Endothelial cell of umbilical vein (primary cell): Measurements from ENCODE around the gene LILRA2. TPM values are rescaled to one million over a fixed set of nuclear protein-coding genes. Genes with fewer than 3 reads are reported as not detected.

ENCODE experiments used
- BruUV-seq: library from RNA; stranded (reverse); fragments of 400-500 nt; replicated peaks from 2 replicates; lab custom pipeline; 2021; lab: Mats Ljungman, UMichigan
- CTCF ChIA-PET: fragments of 300-600, 350-600 bp; sonication (Branson Sonifier 250); formaldehyde crosslinking; loops from one replicate; lab custom pipeline; 2021; ENCODE audit warnings: antibody characterized with exemption, inconsistent platforms; lab: Charles Lee
- POLR2A ChIA-PET: fragments of 300-600, 350-600 bp; sonication (Branson Sonifier 250); formaldehyde crosslinking; loops from one replicate; lab custom pipeline; 2021; ENCODE audit warnings: antibody characterized with exemption, inconsistent platforms; lab: Charles Lee
- DNase-seq: peaks from one replicate; pipeline ENCODE4 v3.0.0-alpha.2; 2011; ENCODE audit warnings: low read depth, low spot score
- FAIRE-seq: peaks from 2 replicates; lab custom pipeline; 2011; peaks lifted over from hg19 to GRCh38; lab: Jason Lieb, UNC
- H2AFZ ChIP-seq: 2 replicates; pipeline ENCODE4 v1.6.0; 2012; ENCODE audit warnings: low read depth, low read length, control low read depth, inconsistent platforms
- H3K27ac ChIP-seq: 2 replicates; pipeline ENCODE4 v1.5.1; 2011; ENCODE audit warnings: low read depth, mild to moderate bottlenecking, control low read depth, low read length, moderate library complexity; ENCODE audit not compliant: insufficient read depth
- H3K27me3 ChIP-seq, 2 experiments: 2 replicates each; pipeline versions ENCODE4 v1.6.0 to v1.6.1; 2011; ENCODE audit warnings: low read length in 2 of 2, mixed read lengths in 1 of 2; ENCODE audit not compliant: control insufficient read depth in 2 of 2, insufficient read depth in 2 of 2
- H3K36me3 ChIP-seq, 2 experiments: 2 replicates in 1 of 2; 3 replicates in 1 of 2; pipeline ENCODE4 v1.5.1; 2011; ENCODE audit warnings: low read length in 2 of 2, mild to moderate bottlenecking in 1 of 2, moderate library complexity in 1 of 2; ENCODE audit not compliant: control insufficient read depth in 2 of 2, insufficient read depth in 2 of 2; ENCODE audit errors: extremely low read depth in 1 of 2
- H3K4me1 ChIP-seq: 3 replicates; pipeline ENCODE4 v1.5.1; 2011; ENCODE audit warnings: mild to moderate bottlenecking, low read length; ENCODE audit not compliant: control insufficient read depth, insufficient read depth; ENCODE audit errors: extremely low read depth
- H3K4me2 ChIP-seq: 2 replicates; pipeline ENCODE4 v1.6.1; 2011; ENCODE audit warnings: low read length, control low read depth, mixed read lengths; ENCODE audit not compliant: insufficient read depth
- H3K4me3 ChIP-seq, 3 experiments: fragments of 200-600 bp in 1 of 3; sonication (generic), shearing (Covaris generic) in 1 of 3; replicated peaks in 1 of 3; 2 replicates each; pipeline ENCODE4 v1.5.1; 2011 to 2016; ENCODE audit warnings: control low read depth in 3 of 3, low read length in 3 of 3, mild to moderate bottlenecking in 2 of 3, inconsistent platforms in 1 of 3, low read depth in 1 of 3, moderate library complexity in 1 of 3; ENCODE audit not compliant: insufficient read depth in 1 of 3
- H3K79me2 ChIP-seq: 2 replicates; pipeline ENCODE4 v1.6.0; 2012; ENCODE audit warnings: low read length, inconsistent platforms; ENCODE audit not compliant: control insufficient read depth, insufficient read depth
- H3K9ac ChIP-seq: replicated peaks from 2 replicates; pipeline ENCODE3; 2011; ENCODE audit warnings: low read length, control low read depth; ENCODE audit not compliant: insufficient read depth; ENCODE audit errors: extremely low read depth
- H3K9me1 ChIP-seq: replicated peaks from 3 replicates; pipeline ENCODE4 v1.6.0; 2011; ENCODE audit warnings: mild to moderate bottlenecking, low read length; ENCODE audit not compliant: control insufficient read depth, insufficient read depth; ENCODE audit errors: extremely low read depth
- H3K9me3 ChIP-seq: replicated peaks from 2 replicates; pipeline ENCODE4 v1.5.1; 2012; ENCODE audit warnings: low read length, inconsistent platforms; ENCODE audit not compliant: control insufficient read depth, insufficient read depth
- H4K20me1 ChIP-seq: replicated peaks from 2 replicates; pipeline ENCODE3; 2011; ENCODE audit warnings: mild to moderate bottlenecking, low read length; ENCODE audit not compliant: control insufficient read depth, insufficient read depth; ENCODE audit errors: extremely low read depth
- CTCF ChIP-seq, 2 donors: IDR thresholded peaks; 1 replicate in 1 of 2; 2 replicates in 1 of 2; pipeline ENCODE4 v1.5.1; 2011; ENCODE audit warnings: low read length in 2 of 2, mild to moderate bottlenecking in 2 of 2, moderate library complexity in 2 of 2, control low read depth in 1 of 2, inconsistent platforms in 1 of 2, low read depth in 1 of 2; ENCODE audit not compliant: insufficient read depth in 1 of 2; ENCODE audit errors: extremely low read depth in 1 of 2
- EZH2 ChIP-seq: IDR thresholded peaks from 2 replicates; pipeline ENCODE4 v1.6.1; 2012; ENCODE audit warnings: borderline replicate concordance, low read depth, mild to moderate bottlenecking, moderate library complexity, low read length, inconsistent platforms; ENCODE audit not compliant: severe bottlenecking
- FOS ChIP-seq: IDR thresholded peaks from 2 replicates; pipeline ENCODE4 v1.6.1; 2011; ENCODE audit warnings: mild to moderate bottlenecking, low read length, moderate library complexity, borderline replicate concordance; ENCODE audit not compliant: insufficient read depth
- GATA2 ChIP-seq: IDR thresholded peaks from 2 replicates; pipeline ENCODE4 v1.7.0; 2011; ENCODE audit warnings: low read depth, mild to moderate bottlenecking, moderate library complexity, mixed read lengths, low read length; ENCODE audit not compliant: insufficient read length, insufficient read depth
- JUN ChIP-seq: IDR thresholded peaks from 2 replicates; pipeline ENCODE4 v1.6.1; 2011; ENCODE audit warnings: borderline replicate concordance, low read depth; ENCODE audit not compliant: insufficient read length, insufficient read depth
- MAX ChIP-seq: IDR thresholded peaks from 2 replicates; pipeline ENCODE4 v1.6.1; 2011; ENCODE audit not compliant: insufficient read depth, insufficient read length
- MYC ChIP-seq: IDR thresholded peaks from one replicate; pipeline ENCODE4 v1.6.1; 2011; ENCODE audit warnings: mild to moderate bottlenecking, low read depth, low read length
- POLR2A ChIP-seq: IDR thresholded peaks from 2 replicates; pipeline ENCODE4 v1.6.1; 2012; ENCODE audit warnings: low read depth, mild to moderate bottlenecking, control low read depth, low read length
- POLR2AphosphoS5 ChIP-seq: IDR thresholded peaks from 2 replicates; pipeline ENCODE4 v1.6.1; 2012; ENCODE audit warnings: low read depth, mild to moderate bottlenecking, control low read depth, low read length, moderate library complexity; ENCODE audit not compliant: insufficient read depth
- dilution Hi-C: fragments of 300-500 bp; cut with MboI; formaldehyde crosslinking; loops from one replicate; pipeline ENCODE4 v1.15.0; 2019; ENCODE audit warnings: low sequenced_read_pairs; ENCODE audit not compliant: extremely low pct_ligation_motif_present
- intact Hi-C: fragments of 100-400 bp; cut with micrococcal nuclease; formaldehyde crosslinking; loops from one replicate; pipeline ENCODE4 v1.10.0; 2022
- polyA plus RNA-seq, 4 experiments: library from polyadenylated mRNA; depleted of rRNA in 3 of 4; stranded (reverse) in 3 of 4; unstranded in 1 of 4; fragments of >200 nt; gene quantifications; 2 replicates each; pipeline versions ENCODE4 v1.2.1 to v1.2.3, GENCODE V29; 2011 to 2012; ENCODE audit warnings: missing spikeins in 1 of 4
- total RNA-seq: library from RNA; stranded (reverse); gene quantifications from 2 replicates; pipeline ENCODE4 v1.2.3, GENCODE V29; 2021

LILRA2 gene
- total and polyA plus RNA-seq, 2 donors (not counting 3 experiments of a cell fraction or from before 2014, with no cell fraction given) = not detected

- Histone ChIP-seq H4K20me1 (no peaks in the 10 kb centered on the region), H3K79me2 (no peaks in the 10 kb centered on the region), H3K9me3 (no peaks in the 10 kb centered on the region), H3K4me3 (no peak overlapping the region), H3K27ac (no peak overlapping the region), H3K9ac (no peak overlapping the region), H3K4me1 (no peaks in the 10 kb centered on the region), H2AFZ (no peak overlapping the region), H3K27me3 (no peaks in the 10 kb centered on the region), H3K4me2 (no peak overlapping the region), H3K36me3 (no peaks in the 10 kb centered on the region), H3K9me1 (no peaks in the 10 kb centered on the region)
- intact Hi-C loops (no loop called here), dilution Hi-C loops (no loop called here)
- ChIA-PET CTCF (no interaction called here), POLR2A (no interaction called here)
- DNase-seq (no peak), FAIRE-seq (no peak)
- TF ChIP-seq POLR2A (no peak), POLR2AphosphoS5 (no peak), EZH2 (no peak), CTCF (IDR thresholded peaks at IDR 0.05; ENCODE audit: extremely low read depth in 1 of 2, insufficient read depth in 1 of 2, low read depth in 1 of 2, low read length in 2 of 2) (no peak), MAX (no peak), FOS (no peak), GATA2 (no peak), MYC (no peak), JUN (no peak)
- no TSS peak for BruUV-seq
Observed at GRCh38 chr19:54586397-54586796, 12.8 kb downstream of the LILRA2 start.
